MM.1S (cell line): ENCODE results near the gene DAAM1.
A peak's percentile ranks its signal among the peaks of the same experiment; 100 is the strongest.

Experiments used
- DNase-seq: peaks from one replicate; pipeline ENCODE4 v3.0.0-alpha.2; 2015
- H2AFZ ChIP-seq: fragments of 300-600 bp; sonication (generic); 2 replicates; pipeline ENCODE4 v1.6.0; 2016; ENCODE audit warnings: antibody characterized with exemption, low read length
- H3F3A ChIP-seq: fragments of 300-600 bp; sonication (generic); 2 replicates; pipeline ENCODE4 v1.6.1; 2016; ENCODE audit warnings: mild to moderate bottlenecking, antibody characterized with exemption, low read length, moderate library complexity, mixed read lengths; ENCODE audit not compliant: insufficient read depth
- H3K27ac ChIP-seq: fragments of 300-600 bp; sonication (generic); 2 replicates; pipeline ENCODE4 v1.5.1; 2016; ENCODE audit warnings: mild to moderate bottlenecking, low read length
- H3K27me3 ChIP-seq: fragments of 300-600 bp; sonication (generic); replicated peaks from 2 replicates; pipeline ENCODE4 v1.6.0; 2016; ENCODE audit warnings: low read length; ENCODE audit not compliant: insufficient read depth
- H3K36me3 ChIP-seq: fragments of 300-600 bp; sonication (generic); replicated peaks from 2 replicates; pipeline ENCODE4 v1.6.1; 2016; ENCODE audit warnings: mild to moderate bottlenecking, low read length, mixed read lengths; ENCODE audit not compliant: insufficient read depth
- H3K4me1 ChIP-seq: fragments of 300-600 bp; sonication (generic); 2 replicates; pipeline ENCODE4 v1.6.1; 2016; ENCODE audit warnings: low read length, mixed read lengths
- H3K4me2 ChIP-seq: fragments of 300-600 bp; sonication (generic); 2 replicates; pipeline ENCODE4 v1.6.0; 2016; ENCODE audit warnings: low read depth, low read length
- H3K4me3 ChIP-seq: fragments of 300-600 bp; sonication (generic); 2 replicates; pipeline ENCODE4 v1.5.1; 2016; ENCODE audit warnings: low read length, mixed read lengths
- H3K79me2 ChIP-seq: fragments of 300-600 bp; sonication (generic); 2 replicates; pipeline ENCODE4 v1.6.1; 2016; ENCODE audit warnings: mixed run types, low read length, mixed read lengths
- H3K9ac ChIP-seq: fragments of 300-600 bp; sonication (generic); 2 replicates; pipeline ENCODE4 v1.6.1; 2016; ENCODE audit warnings: low read length, mixed read lengths
- H3K9me2 ChIP-seq: fragments of 300-600 bp; sonication (generic); replicated peaks from 2 replicates; pipeline ENCODE4 v1.6.1; 2016; ENCODE audit warnings: mild to moderate bottlenecking, low read length, mixed read lengths; ENCODE audit not compliant: insufficient read depth
- H3K9me3 ChIP-seq: fragments of 300-600 bp; sonication (generic); replicated peaks from 2 replicates; pipeline ENCODE4 v1.6.1; 2016; ENCODE audit warnings: mild to moderate bottlenecking, low read length, mixed read lengths; ENCODE audit not compliant: insufficient read depth
- H4K20me1 ChIP-seq: fragments of 300-600 bp; sonication (generic); 2 replicates; pipeline ENCODE4 v1.6.1; 2016; ENCODE audit warnings: mild to moderate bottlenecking, low read length, moderate library complexity, mixed read lengths; ENCODE audit not compliant: insufficient read depth
- CTCF ChIP-seq: fragments of 300-600 bp; sonication (generic); IDR thresholded peaks from 2 replicates; pipeline ENCODE4 v1.5.1; 2016; ENCODE audit warnings: antibody characterized with exemption, low read length, mixed read lengths
- EZH2 ChIP-seq: fragments of 300-600 bp; sonication (generic); optimal IDR thresholded peaks from 2 replicates; pipeline ENCODE3; 2017; ENCODE audit warnings: low read depth, mild to moderate bottlenecking, antibody characterized with exemption, low read length, mixed read lengths
- EZH2phosphoT487 ChIP-seq: fragments of 300-600 bp; sonication (generic); IDR thresholded peaks from 2 replicates; pipeline ENCODE4 v1.6.1; 2018; ENCODE audit warnings: antibody characterized with exemption, low read length

Gene DAAM1

DNA sequence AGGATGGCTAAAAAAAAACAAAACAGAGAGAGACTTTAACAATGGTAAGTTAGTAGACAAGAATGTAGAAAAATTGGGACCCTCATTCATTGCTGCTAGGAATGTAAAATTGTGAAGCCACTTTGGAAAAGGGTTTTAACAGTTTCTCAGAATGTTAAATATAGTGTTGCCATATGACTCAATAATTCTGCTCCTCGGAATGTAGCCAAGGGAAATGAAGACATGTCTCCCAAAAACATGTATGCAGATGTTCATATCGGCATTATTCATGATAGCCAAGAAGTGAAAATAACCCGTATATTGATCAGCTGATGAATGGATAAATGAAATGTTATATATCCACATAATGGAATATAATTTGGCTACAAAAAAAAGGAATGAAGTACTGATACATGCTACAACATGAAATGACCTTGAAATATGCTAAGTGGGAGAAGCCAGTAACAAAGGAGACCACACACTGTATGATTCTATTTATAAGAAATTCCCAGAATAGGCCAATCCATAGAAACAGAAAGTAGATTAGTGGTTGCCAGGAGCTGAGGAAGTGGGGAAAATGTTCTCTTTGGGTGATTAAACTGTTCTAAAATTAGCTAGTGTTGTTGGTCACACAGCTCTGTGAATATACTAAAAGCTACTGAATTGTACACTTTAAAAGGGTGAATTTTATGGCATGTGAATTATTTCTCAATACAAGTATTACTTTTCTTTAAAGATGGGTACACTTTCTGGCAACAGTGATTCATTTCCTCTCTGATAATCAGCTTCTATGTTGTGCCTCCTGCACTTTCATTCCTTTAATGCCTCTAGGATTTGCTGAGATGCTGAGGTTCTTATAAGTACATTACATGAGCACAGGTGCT is 132.5 kb downstream of the DAAM1 start:
- H2AFZ ChIP-seq = no peak overlapping the region
- H3K9me3 ChIP-seq = no peaks in the 10 kb centered on the region
- H3K79me2 ChIP-seq = no peaks in the 10 kb centered on the region
- H3K9ac ChIP-seq = no peak overlapping the region
- H3K9me2 ChIP-seq = no peaks in the 10 kb centered on the region
- TF ChIP-seq CTCF (no peak), EZH2 (no peak), EZH2phosphoT487 (no peak)
- no peak overlapping the region for H3K4me3 ChIP-seq
- H4K20me1 ChIP-seq = no peaks in the 10 kb centered on the region
- no peaks in the 10 kb centered on the region for H3F3A ChIP-seq
- DNase-seq = no peak
- peak overlapping the region; percentile 16; the same call in 1 of the 2 replicates for H3K27ac ChIP-seq
- no peaks in the 10 kb centered on the region for H3K27me3 ChIP-seq
- peaks cover 14% of the 10 kb centered on the region for H3K4me1 ChIP-seq
- H3K36me3 ChIP-seq = no peaks in the 10 kb centered on the region
- peak overlapping the region; percentile 29; the same call in 1 of the 2 replicates for H3K4me2 ChIP-seq

DNA sequence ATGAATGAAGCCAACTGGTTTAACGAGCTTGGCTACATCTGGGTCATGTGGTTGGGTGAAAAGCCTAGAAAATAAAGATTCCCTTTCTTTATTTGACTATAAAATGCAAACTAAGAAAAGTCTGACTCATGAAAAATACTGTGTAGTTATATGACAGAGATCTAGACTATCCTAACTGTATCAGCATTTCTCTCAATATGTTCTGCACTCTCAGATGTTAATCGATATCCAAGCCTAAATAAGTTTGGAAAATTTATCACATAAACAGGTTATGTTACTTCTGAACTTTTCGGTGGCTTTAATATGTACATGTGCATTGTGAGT is 133.1 kb downstream of the DAAM1 start:
- H3K4me2 ChIP-seq = peak overlapping the region; percentile 29; the same call in 1 of the 2 replicates
- DNase-seq = no peak

DNA sequence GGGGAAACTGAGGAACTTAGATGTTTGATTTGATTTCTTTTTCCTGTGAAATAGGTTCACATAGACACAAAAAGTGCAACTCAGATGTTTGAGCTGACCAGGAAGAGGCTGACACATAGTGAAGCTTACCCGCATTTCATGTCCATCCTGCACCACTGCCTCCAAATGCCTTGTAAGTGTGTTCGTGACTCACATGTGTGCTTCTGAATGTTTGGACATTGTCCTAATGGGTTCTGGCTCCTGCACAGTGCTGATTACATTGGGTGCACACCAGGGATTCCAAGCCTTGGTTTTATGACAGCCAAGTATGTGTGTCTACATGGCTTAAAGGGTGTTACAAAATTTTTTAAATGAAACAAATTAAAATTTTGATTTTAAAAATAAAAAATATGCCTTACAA is 137.4 kb downstream of the DAAM1 start:
- Histone ChIP-seq H3K27ac (no peak overlapping the region), H3K9ac (no peak overlapping the region), H3K79me2 (no peaks in the 10 kb centered on the region), H3K9me2 (no peaks in the 10 kb centered on the region), H3K36me3 (no peaks in the 10 kb centered on the region), H3K4me3 (no peak overlapping the region), H4K20me1 (no peaks in the 10 kb centered on the region), H3K9me3 (no peaks in the 10 kb centered on the region), H3F3A (no peaks in the 10 kb centered on the region), H3K4me1 (peaks cover 16% of the 10 kb centered on the region), H3K4me2 (no peak overlapping the region), H2AFZ (no peak overlapping the region), H3K27me3 (no peaks in the 10 kb centered on the region)
- no peak for TF ChIP-seq CTCF
- TF ChIP-seq EZH2 = no peak
- no peak for TF ChIP-seq EZH2phosphoT487
- no peak for DNase-seq

More for the DNA sequence above, 133.1 kb downstream of the DAAM1 start:
- Histone ChIP-seq H3K27ac (peak overlapping the region; percentile 16; the same call in 1 of the 2 replicates), H3K9me3 (no peaks in the 10 kb centered on the region), H2AFZ (no peak overlapping the region), H3K9me2 (no peaks in the 10 kb centered on the region), H3K79me2 (no peaks in the 10 kb centered on the region), H3K36me3 (no peaks in the 10 kb centered on the region), H3K27me3 (no peaks in the 10 kb centered on the region), H3K4me1 (peaks cover 14% of the 10 kb centered on the region), H4K20me1 (no peaks in the 10 kb centered on the region), H3K4me3 (no peak overlapping the region), H3F3A (no peaks in the 10 kb centered on the region), H3K9ac (no peak overlapping the region)
- no peak for TF ChIP-seq EZH2phosphoT487
- no peak for TF ChIP-seq EZH2
- no peak for TF ChIP-seq CTCF
